Body of pancreas (tissue), 4 donors: Measurements from ENCODE around the gene SOCS7. TPM values are rescaled to one million over a fixed set of nuclear protein-coding genes. Genes with fewer than 3 reads are reported as not detected.

ENCODE experiments used
- ATAC-seq: fragments of 150-250 bp; one replicate; pipeline ENCODE4 v1.9.1; 2016
- DNase-seq, 4 donors: peaks; one replicate each; pipeline ENCODE4 v3.0.0-alpha.2; 2019
- H3K27ac ChIP-seq, 4 donors: fragments of 200-600 bp; sonication (generic); 1 replicate in 3 of 4; 2 replicates in 1 of 4; pipeline versions ENCODE4 v1.5.1 to v1.6.1; 2016 to 2019; ENCODE audit warnings: mild to moderate bottlenecking in 1 of 4, mixed read lengths in 1 of 4, moderate library complexity in 1 of 4
- H3K27me3 ChIP-seq, 2 donors: fragments of 200-600 bp; sonication (generic); one replicate each; pipeline ENCODE4 v1.6.0; 2016; ENCODE audit warnings: mild to moderate bottlenecking in 1 of 2
- H3K36me3 ChIP-seq, 2 donors: fragments of 200-600 bp; sonication (generic); replicated peaks in 1 of 2; 2 replicates each; pipeline ENCODE4 v1.5.1; 2016; ENCODE audit warnings: low read depth in 2 of 2; ENCODE audit not compliant: insufficient read depth in 1 of 2
- H3K4me1 ChIP-seq: fragments of 200-600 bp; sonication (generic); one replicate; pipeline ENCODE4 v1.6.0; 2016
- H3K4me3 ChIP-seq, 2 donors: fragments of 200-600 bp; sonication (generic); 1 replicate in 1 of 2; 2 replicates in 1 of 2; pipeline ENCODE4 v1.5.1; 2016 to 2019
- H3K9me3 ChIP-seq, 3 donors: fragments of 200-600 bp; sonication (generic); 1 replicate in 2 of 3; 2 replicates in 1 of 3; pipeline ENCODE4 v1.5.1; 2016
- CTCF ChIP-seq, 7 experiments: fragments of 450-650 bp in 4 of 7; fragments of 200-600 bp in 3 of 7; sonication (generic) in 3 of 7; IDR thresholded peaks; one replicate each; pipeline ENCODE4 v1.5.1; 2016 to 2019; ENCODE audit warnings: antibody characterized with exemption in 7 of 7
- POLR2A ChIP-seq, 3 donors: fragments of 450-650 bp; IDR thresholded peaks; one replicate each; pipeline ENCODE4 v1.6.1; 2016; ENCODE audit warnings: antibody characterized with exemption in 3 of 3, mild to moderate bottlenecking in 2 of 3
- WGBS, 2 donors: methylation state at CpG; one replicate each; pipeline ENCODE4 v1.1.5; 2017; 5-methylcytosine and 5-hydroxymethylcytosine counted together
- intact Hi-C: fragments of 100-400 bp; cut with DNase I; formaldehyde crosslinking; loops from one replicate; pipeline ENCODE4 v1.15.1; 2023
- total RNA-seq, 2 donors: library from RNA; depleted of rRNA; stranded (reverse); fragments of >200 nt; gene quantifications; one replicate each; pipeline ENCODE4 v1.1.0, GENCODE V29; 2016

The SOCS7 gene
- total RNA-seq, 2 donors from 2014 or later = 15.3 to 34.3 TPM

DNA sequence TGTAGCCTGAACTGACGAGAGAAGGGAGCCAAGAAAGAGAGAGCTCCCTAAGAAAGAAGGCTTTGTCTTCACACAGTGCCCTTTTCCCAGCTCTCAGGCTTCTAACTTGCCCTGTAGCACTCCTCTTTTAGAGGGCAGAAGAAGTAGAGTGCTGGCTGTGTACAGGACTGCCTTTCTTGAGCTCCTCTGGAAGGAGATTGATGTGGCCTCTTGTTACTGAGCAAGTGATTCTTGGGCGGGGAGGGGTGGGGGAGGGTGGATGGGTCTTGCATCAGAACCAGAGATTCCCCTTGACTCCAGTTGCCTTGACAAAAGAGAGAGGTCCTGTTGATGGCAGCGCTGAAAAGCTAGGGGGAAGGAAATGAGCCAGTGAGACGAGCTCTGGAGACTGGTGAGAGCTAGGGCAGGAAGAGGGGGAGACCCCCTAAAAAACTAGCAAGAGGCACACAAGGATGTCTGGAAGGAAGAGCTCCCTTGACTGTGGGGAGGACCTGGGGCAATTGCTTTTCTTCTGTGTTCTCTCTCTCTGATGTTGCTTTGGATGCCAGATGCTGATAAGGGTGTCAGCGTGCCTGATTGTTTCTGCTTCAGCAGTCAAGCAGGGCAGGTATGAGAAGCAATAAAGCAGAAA is 26.3 kb upstream of the SOCS7 start:
- H3K27ac ChIP-seq = no peak overlapping the region
- no peak overlapping the region for H3K4me3 ChIP-seq
- intact Hi-C loops = no loop called here
- H3K36me3 ChIP-seq = peaks cover 0 to 2% of the 10 kb centered on the region in 2 donors
- no peaks in the 10 kb centered on the region for H3K4me1 ChIP-seq
- TF ChIP-seq POLR2A (IDR thresholded peaks at IDR 0.05) (no peak), CTCF (IDR thresholded peaks at IDR 0.05) (no peak)
- ATAC-seq = no peak
- no peaks in the 10 kb centered on the region for H3K9me3 ChIP-seq
- no peaks in the 10 kb centered on the region for H3K27me3 ChIP-seq
- DNase-seq = no peak
- 38 to 56% methylated on average over 5 of the region's 5 CpGs for WGBS, 2 donors

DNA sequence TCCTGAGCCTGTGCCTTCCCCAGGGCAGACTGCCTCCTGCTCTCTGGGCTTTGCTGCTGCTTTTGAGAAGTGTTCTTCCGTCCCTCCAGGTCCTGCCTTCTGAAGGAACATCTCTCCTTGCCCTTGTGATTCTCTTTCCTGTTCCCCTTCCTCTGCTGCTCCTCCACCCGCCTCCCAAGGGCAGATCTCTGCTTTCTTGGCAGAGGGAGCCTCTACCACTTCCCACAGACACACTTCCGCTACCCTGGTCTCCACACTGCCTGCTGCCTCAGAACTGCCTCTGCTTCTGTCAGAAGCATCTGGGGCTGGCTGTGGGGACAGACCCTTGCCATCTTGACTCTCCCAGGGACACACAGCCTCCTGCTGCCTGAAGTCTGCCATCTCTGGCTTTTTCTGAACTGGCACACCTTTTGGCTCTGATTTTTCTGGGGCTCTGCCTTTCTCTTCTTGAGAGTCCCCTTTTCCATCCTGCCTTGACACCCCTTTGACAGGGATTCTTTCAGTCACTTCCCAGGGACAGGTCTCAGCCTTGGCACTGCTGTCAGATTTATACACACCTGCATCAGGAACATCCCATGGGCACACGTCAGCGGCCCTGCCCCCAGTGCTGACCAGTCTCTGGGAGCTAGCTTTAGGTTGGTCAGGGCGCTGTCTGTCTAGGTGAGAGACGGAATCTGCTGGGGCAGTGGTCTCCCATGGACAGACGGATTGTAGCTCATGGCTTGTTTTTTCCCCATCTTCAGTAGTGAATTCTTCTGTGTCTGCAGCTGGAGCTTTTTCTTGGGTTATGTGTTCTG is 24.4 kb upstream of the SOCS7 start:
- H3K36me3 ChIP-seq = no peaks in the 10 kb centered on the region
- no peak overlapping the region for H3K4me3 ChIP-seq
- no peak for TF ChIP-seq CTCF (IDR thresholded peaks at IDR 0.05)
- TF ChIP-seq POLR2A (IDR thresholded peaks at IDR 0.05) = peak in 1 of 3 donors; percentile 17
- WGBS, 2 donors = 45 to 60% methylated on average over 7 to 8 of the region's 8 CpGs
- H3K4me1 ChIP-seq = no peaks in the 10 kb centered on the region
- no peak for ATAC-seq
- DNase-seq = peak in 1 of 4 donors; percentile 40
- H3K9me3 ChIP-seq = no peaks in the 10 kb centered on the region
- no peak overlapping the region for H3K27ac ChIP-seq
- H3K27me3 ChIP-seq = no peaks in the 10 kb centered on the region
- intact Hi-C loops = no loop called here

- Histone ChIP-seq H3K27me3 (no peaks in the 10 kb centered on the region), H3K4me1 (no peaks in the 10 kb centered on the region), H3K4me3 (no peak overlapping the region), H3K27ac (no peak overlapping the region), H3K36me3 (no peaks in the 10 kb centered on the region), H3K9me3 (no peaks in the 10 kb centered on the region)
- 33 to 36% methylated on average over 1 of the region's 1 CpG for WGBS, 2 donors
- no peak for DNase-seq
- ATAC-seq = no peak
- intact Hi-C loops = no loop called here
- no peak for TF ChIP-seq POLR2A (IDR thresholded peaks at IDR 0.05)
- no peak for TF ChIP-seq CTCF (IDR thresholded peaks at IDR 0.05)
Measured at GRCh38 chr17:38327936-38328335, 23.7 kb upstream of the SOCS7 start.

DNA sequence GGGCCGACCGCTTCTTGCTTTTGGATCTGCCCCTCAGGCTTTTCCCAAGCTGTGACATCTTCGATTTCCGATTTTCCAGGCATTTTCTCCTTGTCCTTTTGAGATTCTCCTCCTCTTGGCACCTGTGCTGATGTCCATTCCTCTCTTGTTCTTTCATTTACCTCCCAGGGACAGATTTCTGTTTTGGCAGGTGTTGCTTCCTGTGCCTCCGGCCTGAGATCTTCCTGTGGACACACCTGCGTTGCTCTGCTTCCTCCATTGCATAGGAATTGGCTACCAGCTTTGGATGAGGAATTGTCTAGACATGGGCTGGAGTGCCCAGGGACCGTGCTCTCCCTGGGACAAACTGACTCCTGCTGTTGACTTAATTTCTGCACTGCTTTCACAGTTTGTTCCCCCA is 23.0 kb upstream of the SOCS7 start:
- no peak for DNase-seq
- no peaks in the 10 kb centered on the region for H3K4me1 ChIP-seq

More for the DNA sequence above, 23.0 kb upstream of the SOCS7 start:
- Histone ChIP-seq H3K9me3 (no peaks in the 10 kb centered on the region), H3K27ac (no peak overlapping the region), H3K36me3 (no peaks in the 10 kb centered on the region), H3K4me3 (no peak overlapping the region), H3K27me3 (no peaks in the 10 kb centered on the region)
- no peak for ATAC-seq
- TF ChIP-seq CTCF (IDR thresholded peaks at IDR 0.05) = no peak
- TF ChIP-seq POLR2A (IDR thresholded peaks at IDR 0.05) = no peak
- WGBS, 2 donors = 48 to 49% methylated on average over 7 of the region's 7 CpGs
- intact Hi-C loops = no loop called here
